ENCODE data around the gene EPB41L4A. TPM values are rescaled to one million over a fixed set of nuclear protein-coding genes. Genes with fewer than 3 reads are reported as not detected.

The EPB41L4A gene
- total RNA-seq, 1 donor = 0.72 TPM

DNA sequence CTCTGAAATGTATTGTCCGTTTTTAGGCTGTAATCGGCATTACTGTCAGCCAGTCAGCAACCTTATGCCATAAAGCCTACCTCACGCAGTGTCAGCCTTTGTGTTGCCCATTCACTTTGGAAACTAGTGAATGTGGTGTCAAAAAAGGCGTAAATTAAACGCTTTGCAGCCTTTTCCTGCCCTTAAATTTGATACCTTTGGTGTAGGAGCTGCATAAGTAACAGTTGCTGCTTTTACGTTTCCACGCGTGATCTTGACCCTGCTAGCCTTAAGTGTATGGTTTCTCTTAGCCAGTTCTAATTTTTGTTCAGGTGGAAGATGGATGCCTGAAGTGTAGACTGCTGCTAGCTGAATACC lies 257.7 kb downstream of the EPB41L4A start:
- H3K4me1 ChIP-seq (ENCODE audit: insufficient read depth, low read length) = peaks cover 18% of the 10 kb centered on the region
- peak overlapping the region; percentile 73 for H2AFZ ChIP-seq (ENCODE audit: low read length)
- H3K4me2 ChIP-seq (ENCODE audit: insufficient read depth, low read length) = peak overlapping the region; percentile 100
- H4K20me1 ChIP-seq (ENCODE audit: insufficient read depth, low read length) = peaks cover 21% of the 10 kb centered on the region
- TF ChIP-seq, protein P1, sequence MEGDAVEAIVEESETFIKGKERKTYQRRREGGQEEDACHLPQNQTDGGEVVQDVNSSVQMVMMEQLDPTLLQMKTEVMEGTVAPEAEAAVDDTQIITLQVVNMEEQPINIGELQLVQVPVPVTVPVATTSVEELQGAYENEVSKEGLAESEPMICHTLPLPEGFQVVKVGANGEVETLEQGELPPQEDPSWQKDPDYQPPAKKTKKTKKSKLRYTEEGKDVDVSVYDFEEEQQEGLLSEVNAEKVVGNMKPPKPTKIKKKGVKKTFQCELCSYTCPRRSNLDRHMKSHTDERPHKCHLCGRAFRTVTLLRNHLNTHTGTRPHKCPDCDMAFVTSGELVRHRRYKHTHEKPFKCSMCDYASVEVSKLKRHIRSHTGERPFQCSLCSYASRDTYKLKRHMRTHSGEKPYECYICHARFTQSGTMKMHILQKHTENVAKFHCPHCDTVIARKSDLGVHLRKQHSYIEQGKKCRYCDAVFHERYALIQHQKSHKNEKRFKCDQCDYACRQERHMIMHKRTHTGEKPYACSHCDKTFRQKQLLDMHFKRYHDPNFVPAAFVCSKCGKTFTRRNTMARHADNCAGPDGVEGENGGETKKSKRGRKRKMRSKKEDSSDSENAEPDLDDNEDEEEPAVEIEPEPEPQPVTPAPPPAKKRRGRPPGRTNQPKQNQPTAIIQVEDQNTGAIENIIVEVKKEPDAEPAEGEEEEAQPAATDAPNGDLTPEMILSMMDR (IDR thresholded peaks at IDR 0.05; ENCODE audit: extremely low read depth, low read depth, low read length) = no peak
- peak overlapping the region; percentile 88 for H3K27ac ChIP-seq (ENCODE audit: low read depth, low read length)
- no peak for DNase-seq (ENCODE audit: insufficient read length, low spot score, missing footprints)
- peak overlapping the region; percentile 87 for H3K4me3 ChIP-seq (ENCODE audit: insufficient read depth, low read length)
- peaks cover 43% of the 10 kb centered on the region for H3K36me3 ChIP-seq (ENCODE audit: insufficient read depth, low read length)
- no peaks in the 10 kb centered on the region for H3K27me3 ChIP-seq (ENCODE audit: insufficient read depth, low read length)
- H3K79me2 ChIP-seq (ENCODE audit: insufficient read depth, low read length) = peaks cover 23% of the 10 kb centered on the region
- no peaks in the 10 kb centered on the region for H3K9me3 ChIP-seq (ENCODE audit: low read depth, low read length)

DNA sequence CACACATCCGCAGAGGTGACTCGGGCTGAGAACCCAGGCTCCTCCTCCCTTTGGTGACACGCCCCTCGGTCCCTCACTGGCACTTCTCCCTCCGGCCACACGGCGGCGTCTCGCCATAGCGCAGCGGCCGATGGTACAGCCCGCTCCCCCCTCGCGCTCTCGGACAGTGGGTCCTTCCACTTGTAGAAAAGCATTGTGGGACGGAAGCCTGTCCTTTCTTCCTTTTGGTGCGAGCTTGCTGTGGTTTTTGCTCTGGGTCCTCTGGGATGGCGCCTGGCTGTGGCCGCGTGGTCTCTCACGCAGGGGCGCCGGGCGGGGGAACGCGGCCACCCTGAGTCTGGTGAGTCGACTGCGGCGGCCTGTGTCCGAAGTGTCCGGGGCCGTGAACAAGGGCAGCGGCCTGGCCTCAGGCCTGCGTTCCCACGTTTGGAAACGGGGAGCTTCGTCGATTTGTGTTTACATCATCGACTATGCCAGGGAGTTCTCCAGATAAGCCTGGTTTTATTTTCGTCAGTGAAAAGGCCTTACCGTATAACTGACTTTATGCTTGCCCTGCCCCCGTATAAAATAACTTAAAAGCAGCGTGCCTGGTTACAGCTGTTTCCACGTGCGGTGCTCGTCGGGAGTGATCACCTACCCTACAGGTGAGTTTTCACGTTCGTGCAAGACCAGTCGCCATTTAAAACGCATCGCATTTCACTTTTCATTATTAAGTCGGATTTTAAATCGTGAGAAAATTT lies 258.3 kb downstream of the EPB41L4A start:
- Histone ChIP-seq H3K4me2 (ENCODE audit: insufficient read depth, low read length) (peak overlapping the region; percentile 100), H3K36me3 (ENCODE audit: insufficient read depth, low read length) (peaks cover 39% of the 10 kb centered on the region)
- DNase-seq (ENCODE audit: insufficient read length, low spot score, missing footprints) = peak; percentile 95

DNA sequence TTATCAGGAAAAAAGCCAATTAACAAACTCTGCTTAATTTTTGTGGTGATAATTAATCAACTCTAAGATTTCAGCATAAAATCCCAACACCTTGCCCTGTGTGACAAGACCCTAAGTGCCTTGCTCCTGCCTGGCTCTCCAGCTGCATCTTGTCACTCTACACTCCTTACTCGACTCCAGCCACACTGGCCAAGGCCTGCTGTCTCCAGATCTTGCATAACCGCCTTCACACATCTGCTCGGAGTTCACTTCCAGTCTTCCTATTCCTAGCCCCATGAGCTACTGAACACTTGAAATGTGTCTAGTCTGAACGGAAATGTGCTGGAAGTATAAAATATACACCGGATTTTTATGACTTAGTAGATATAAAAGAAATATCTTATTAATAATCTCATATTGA lies 259.6 kb downstream of the EPB41L4A start:
- TF ChIP-seq, protein P1 (IDR thresholded peaks at IDR 0.05; ENCODE audit: extremely low read depth, low read depth, low read length) = no peak
- peaks cover 21% of the 10 kb centered on the region for H4K20me1 ChIP-seq (ENCODE audit: insufficient read depth, low read length)
- no peak overlapping the region for H3K4me2 ChIP-seq (ENCODE audit: insufficient read depth, low read length)
- no peak for DNase-seq (ENCODE audit: insufficient read length, low spot score, missing footprints)
- H3K4me3 ChIP-seq (ENCODE audit: insufficient read depth, low read length) = no peak overlapping the region
- H3K27ac ChIP-seq (ENCODE audit: low read depth, low read length) = no peak overlapping the region
- no peak overlapping the region for H2AFZ ChIP-seq (ENCODE audit: low read length)
- peaks cover 26% of the 10 kb centered on the region for H3K36me3 ChIP-seq (ENCODE audit: insufficient read depth, low read length)
- no peaks in the 10 kb centered on the region for H3K9me3 ChIP-seq (ENCODE audit: low read depth, low read length)
- H3K4me1 ChIP-seq (ENCODE audit: insufficient read depth, low read length) = peaks cover 18% of the 10 kb centered on the region
- no peaks in the 10 kb centered on the region for H3K27me3 ChIP-seq (ENCODE audit: insufficient read depth, low read length)
- peaks cover 23% of the 10 kb centered on the region for H3K79me2 ChIP-seq (ENCODE audit: insufficient read depth, low read length)

More for the DNA sequence above, 258.3 kb downstream of the EPB41L4A start:
- Histone ChIP-seq H3K9me3 (ENCODE audit: low read depth, low read length) (no peaks in the 10 kb centered on the region), H3K4me3 (ENCODE audit: insufficient read depth, low read length) (peak overlapping the region; percentile 87), H3K79me2 (ENCODE audit: insufficient read depth, low read length) (peaks cover 23% of the 10 kb centered on the region), H3K4me1 (ENCODE audit: insufficient read depth, low read length) (peaks cover 18% of the 10 kb centered on the region), H2AFZ (ENCODE audit: low read length) (peak overlapping the region; percentile 97), H4K20me1 (ENCODE audit: insufficient read depth, low read length) (peaks cover 21% of the 10 kb centered on the region), H3K27ac (ENCODE audit: low read depth, low read length) (peak overlapping the region; percentile 88), H3K27me3 (ENCODE audit: insufficient read depth, low read length) (no peaks in the 10 kb centered on the region)
- TF ChIP-seq, protein P1 (IDR thresholded peaks at IDR 0.05; ENCODE audit: extremely low read depth, low read depth, low read length) = peak; percentile 99

DNA sequence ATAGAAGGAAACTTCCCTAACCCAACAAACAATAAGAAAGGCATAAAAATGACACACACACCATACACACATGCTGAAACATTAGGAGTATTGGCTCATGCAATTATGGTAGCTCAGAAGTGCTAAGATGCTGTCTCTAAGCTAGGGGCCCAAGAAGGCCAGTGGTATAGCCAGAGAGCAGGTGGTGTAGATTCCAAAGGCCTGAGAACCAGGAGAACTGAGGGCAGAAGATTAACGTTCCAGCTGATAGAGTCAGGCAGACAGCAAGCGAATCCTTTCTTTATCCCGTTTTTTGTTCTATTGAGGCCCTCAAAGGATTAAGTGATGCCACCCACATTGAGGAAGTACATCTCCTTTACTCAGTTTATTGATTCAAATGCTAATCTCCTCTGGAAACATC lies 262.9 kb downstream of the EPB41L4A start:
- DNase-seq (ENCODE audit: insufficient read length, low spot score, missing footprints) = no peak
- Histone ChIP-seq H3K79me2 (ENCODE audit: insufficient read depth, low read length) (peaks cover 6% of the 10 kb centered on the region), H3K4me3 (ENCODE audit: insufficient read depth, low read length) (no peak overlapping the region), H3K36me3 (ENCODE audit: insufficient read depth, low read length) (no peaks in the 10 kb centered on the region), H4K20me1 (ENCODE audit: insufficient read depth, low read length) (peaks cover 1% of the 10 kb centered on the region), H3K4me2 (ENCODE audit: insufficient read depth, low read length) (no peak overlapping the region), H2AFZ (ENCODE audit: low read length) (no peak overlapping the region), H3K27me3 (ENCODE audit: insufficient read depth, low read length) (no peaks in the 10 kb centered on the region), H3K9me3 (ENCODE audit: low read depth, low read length) (no peaks in the 10 kb centered on the region), H3K4me1 (ENCODE audit: insufficient read depth, low read length) (no peaks in the 10 kb centered on the region), H3K27ac (ENCODE audit: low read depth, low read length) (no peak overlapping the region)
- TF ChIP-seq, protein P1 (IDR thresholded peaks at IDR 0.05; ENCODE audit: extremely low read depth, low read depth, low read length) = no peak
